HS-27A (cell line): ENCODE results near the gene ZC3H14.

Experiments used
- DNase-seq: peaks from one replicate; pipeline ENCODE4 v3.0.0-alpha.2; 2012; ENCODE audit warnings: low read depth, missing footprints

Gene ZC3H14

DNA sequence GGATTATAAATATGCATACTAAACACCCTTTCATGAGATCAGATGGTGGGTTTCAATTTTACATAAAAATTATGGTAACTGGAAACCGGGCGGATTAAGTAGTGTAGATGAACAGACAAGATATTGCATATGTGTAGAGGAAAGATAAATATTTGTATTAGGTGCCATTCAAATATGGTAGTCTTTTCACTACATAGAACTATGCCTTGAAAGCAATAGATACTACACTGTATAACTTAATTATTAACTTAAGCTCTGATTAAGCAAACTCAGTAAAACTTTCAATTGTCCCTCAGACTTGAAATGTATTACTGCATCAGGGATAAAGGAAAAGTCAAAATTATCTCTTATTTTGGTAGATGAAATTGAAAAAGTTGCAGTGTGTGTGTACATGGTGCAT lies 10.0 kb upstream of the ZC3H14 start:
- DNase-seq: no peak

DNA sequence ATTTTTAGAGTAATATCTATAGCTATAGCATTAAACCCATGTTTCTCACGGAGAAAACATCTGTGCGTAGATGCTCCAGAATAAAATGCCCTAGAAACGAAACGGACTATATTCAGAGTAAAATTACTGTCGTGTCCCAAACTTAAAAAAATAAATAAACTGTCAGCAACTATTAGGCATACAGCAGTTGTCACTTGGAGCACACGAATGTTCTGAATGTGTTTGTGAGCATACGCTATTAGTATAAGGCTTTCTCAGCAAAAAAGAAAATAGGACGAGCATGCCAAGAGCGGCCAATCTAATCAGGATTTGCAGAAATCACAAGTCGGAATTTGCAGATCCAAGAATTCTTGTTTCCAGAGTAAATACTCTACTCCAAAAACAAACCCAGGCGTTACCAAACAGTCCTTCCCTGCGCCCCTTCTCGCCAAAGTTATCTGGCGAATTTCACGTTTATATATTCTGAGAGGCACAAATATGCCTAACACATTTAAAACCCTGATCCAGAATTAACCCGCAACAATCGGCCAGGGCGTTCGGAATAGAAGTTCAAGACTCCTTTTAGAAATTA lies 8.9 kb upstream of the ZC3H14 start:
- DNase-seq: no peak

DNA sequence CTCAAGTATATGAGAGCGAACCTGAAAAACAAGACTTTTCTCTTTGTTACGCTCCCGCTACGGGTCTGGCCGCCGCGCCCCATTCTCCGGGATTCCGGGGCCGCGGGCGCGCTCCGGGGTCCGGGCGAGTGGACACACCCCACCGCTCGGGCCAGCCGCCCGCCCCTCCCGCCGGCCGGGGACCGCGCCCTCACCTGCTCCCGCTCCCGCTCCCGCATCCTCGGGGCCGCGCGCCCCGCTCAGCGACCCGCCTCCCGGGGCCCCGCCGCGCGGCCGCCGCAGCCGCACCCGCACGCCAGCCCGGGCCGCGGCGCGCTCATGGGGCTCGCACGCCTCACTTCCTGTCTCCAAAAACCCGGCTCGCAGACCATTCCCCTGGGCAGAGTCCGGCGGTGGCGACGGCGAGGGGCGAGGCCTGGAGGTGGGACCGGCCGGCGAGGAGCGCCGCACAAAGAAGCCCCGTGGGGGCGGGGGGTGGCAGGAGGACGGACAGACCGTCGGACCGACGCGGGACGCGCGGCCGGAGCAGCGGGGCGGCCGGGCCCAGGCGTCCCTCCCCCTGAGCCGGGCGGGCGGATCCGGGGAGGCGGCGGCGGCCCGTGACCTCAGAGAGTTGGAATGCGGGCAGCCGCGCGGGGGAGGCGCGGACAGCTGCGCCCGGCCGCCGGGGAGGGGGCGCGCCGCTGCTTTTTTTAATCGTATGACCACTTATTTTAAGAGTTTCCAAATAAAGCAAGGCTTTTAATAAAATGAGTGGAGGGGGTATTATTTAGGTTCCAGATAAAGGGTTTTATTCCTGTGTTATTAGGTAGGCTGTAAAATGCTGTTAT lies 8.2 kb upstream of the ZC3H14 start, which contains the start of gene PTPN21:
Gene PTPN21 (minus strand): TSS at position 551 of the 830 bp plus-strand sequence. CDS start 4,590 bp downstream, outside the sequence.
- DNase-seq: no peak

DNA sequence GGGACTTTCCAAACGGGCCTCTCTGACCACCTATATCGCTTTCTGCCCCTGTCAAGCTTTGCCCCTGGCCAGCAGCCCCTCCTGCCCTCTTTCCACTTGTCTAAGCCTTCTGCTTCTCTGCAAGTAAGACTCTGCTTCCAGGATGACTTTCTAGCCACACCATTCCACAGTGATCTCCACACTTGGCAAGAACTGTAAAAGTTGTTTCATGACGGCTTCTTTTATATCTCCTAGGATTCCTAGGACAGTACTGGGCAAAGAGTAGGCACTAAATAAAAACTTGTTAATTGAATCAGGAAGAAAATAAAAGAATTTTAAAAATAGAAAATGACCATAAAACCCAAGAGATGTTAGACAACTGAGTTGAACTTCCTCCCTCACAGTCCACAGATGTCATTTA lies 6.3 kb upstream of the ZC3H14 start:
- no peak for DNase-seq

DNA sequence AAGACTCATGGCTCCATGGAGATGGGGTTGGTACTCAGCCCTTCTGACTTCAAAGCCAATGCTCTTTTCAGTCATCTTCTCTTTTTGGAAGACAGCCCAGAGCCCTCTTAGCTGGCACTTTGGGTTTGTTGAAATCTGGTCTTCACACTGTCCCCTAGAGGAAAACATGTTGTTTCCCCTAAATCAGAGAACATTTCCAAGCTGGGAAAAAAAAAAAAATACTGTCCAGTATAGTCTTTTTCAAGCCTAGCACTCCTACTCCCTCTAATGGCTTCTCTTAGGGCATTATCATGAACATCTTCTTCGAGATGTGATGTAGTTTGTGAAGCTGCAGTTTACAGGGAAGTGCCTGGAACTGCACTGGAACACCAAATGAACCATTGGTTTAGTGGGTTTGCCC lies 3.0 kb upstream of the ZC3H14 start:
- DNase-seq: no peak

DNA sequence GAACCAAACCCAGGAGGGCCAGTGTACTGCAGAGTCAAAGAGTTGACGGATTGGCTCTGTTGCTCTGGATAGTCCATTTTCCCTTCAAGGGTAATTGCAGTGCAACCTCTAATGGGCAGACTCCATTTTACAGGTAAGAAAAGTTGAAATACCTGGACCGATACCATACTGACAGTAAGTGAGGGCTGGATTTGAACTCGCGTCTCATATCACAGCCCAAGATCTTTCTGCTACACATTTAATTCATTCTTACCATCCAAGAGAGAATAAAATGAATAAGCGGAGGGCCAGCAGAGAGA lies 356 bp upstream of the ZC3H14 start:
- no peak for DNase-seq

DNA sequence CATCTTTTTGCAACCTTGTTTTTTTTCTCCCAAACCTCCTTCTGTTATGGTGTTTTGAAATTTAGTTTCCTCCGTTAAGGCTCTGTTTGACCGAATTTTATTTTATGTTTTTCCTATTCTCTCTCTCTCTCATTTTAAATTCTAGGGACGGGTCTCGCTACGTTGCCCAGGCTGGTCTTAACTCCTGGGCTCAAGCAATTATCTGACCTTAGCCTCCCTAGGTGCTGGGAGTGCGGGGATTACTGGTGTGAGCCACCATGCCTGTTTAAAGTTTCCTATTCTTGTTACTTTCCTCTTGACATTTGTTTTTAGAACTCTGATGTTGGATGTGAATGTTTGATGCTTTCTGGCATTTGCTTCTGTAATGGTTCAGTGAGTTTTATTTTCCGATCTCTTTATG lies 1.0 kb downstream of the ZC3H14 start:
- DNase-seq: no peak

DNA sequence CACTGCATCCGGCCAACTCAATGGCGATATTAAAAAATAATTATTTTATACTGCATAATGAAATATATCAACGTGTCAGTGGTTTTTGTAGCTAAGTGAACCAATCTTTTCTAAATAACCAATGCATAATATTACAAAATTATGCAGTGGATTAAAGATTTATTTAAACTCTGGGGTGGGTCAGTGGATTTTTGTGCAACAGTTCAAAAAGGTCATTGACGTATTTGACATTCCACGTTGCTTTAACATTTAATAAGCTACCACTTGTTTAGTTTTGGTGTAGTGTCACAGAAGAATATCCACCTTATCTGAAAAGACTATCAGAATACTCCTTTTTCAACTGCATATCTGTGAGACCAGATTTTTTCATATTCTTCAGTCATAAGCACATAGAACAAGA lies 2.6 kb downstream of the ZC3H14 start:
- DNase-seq: no peak

DNA sequence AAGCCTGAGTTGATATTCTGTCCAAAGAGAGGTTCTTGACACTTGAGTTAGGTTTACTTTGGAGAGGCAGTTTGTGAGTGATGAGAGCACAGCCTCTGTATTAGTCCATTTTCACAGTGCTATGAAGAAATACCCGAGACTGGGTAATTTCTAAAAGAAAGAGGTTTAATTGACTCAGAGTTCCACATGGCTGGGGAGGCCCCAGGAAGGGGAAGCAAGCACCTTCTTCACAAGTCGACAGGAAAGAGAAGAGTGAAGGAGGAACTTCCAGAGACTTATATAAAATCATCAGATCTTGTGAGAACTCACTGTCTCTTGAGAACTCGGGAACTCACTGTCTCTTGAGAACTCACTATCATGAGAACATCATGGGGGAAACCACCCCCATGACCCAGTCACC lies 5.4 kb downstream of the ZC3H14 start:
- no peak for DNase-seq

DNA sequence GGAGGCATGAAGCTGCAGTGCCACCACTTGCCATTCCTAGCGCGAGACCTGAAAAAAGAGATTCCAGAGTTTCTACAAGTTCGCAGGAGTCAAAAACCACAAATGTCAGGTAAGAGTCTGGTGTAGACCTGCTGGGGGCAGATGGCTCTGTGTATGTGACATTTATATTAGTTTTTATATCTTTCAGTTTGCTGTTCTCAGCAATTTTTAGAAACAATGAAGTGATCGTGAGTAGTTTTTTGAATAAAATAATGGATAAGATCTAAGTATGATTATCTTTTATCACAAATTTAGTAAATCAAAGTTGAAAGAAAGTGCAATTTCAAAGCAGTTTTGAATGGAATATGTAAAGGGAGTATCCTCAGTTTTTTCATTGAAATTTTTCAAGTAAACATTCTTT lies 9.3 kb downstream of the ZC3H14 start:
- no peak for DNase-seq

DNA sequence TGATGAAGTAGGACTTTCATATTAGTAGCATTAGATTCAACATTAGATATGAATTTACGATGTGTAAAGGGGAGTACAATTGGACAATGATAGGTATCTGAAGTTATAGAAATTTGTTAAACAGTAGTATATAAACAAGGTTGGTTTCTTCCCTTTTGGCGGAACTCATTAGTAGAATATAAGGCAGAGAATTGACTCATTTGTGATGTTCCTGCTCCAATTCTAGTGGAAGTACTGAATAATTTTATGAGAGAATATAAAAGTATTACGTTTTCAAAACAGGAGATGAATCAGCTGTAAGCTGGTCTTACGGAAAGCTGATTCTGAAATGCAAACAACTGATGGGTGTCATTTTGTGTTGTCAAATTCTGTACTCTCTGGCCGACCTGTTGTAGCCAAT lies 13.4 kb downstream of the ZC3H14 start:
- no peak for DNase-seq

DNA sequence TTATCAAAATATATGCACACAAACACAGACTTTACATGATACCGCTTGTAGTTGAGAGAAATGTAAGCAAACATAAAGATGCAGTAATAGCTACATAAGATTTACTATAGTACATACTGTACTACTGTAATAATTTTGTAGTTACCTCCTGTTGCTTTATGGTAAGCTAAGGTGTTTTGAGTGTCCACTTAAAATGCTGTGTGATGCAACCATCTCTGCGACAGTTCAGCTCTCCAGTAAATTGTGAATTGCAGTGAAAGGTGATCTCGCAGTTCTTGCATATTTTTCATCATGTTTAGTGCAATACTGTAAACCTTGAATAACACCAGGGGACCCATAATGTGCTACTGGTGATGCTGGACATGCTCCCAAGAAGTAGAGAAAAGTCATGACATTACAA lies 21.6 kb downstream of the ZC3H14 start:
- DNase-seq: no peak

DNA sequence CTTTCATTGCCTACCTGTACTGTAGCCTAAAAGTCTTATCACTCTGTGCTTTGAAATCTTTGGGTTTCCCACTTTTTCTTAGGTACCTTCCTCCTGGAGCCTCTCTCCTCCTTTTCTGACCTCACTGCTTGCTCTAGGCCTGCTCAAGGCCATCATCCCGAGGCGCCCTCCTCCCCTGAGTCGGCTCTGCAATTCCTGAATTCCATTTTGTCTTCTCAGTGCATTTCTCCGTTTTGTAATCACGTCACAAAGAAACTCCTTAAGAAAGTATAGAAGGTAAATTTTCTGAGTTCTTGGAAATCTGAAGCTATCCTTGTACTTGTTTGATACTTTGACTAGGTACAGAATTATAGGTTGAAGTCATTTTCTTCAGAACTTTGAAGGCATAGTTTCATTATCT lies 25.2 kb downstream of the ZC3H14 start:
- DNase-seq: no peak

DNA sequence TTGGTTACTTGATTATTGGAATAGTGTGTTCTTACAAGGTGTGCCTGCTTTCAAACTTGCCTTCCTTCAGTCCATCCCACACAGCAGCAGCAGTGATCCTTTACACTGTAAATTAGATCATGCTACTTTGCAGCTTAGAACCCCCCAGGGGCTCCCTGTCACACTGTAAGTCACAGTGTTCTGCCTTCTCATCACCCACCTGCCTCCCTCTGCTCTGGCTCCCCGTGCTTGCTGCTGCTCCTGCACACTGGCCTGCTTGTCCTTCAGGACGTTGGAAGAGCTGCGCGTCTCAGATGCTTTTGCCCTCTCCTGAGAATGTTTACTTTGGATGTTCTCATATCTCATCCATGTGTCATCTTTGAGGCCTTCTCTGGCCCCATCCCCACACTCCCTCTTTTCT lies 27.3 kb downstream of the ZC3H14 start:
- DNase-seq: no peak

DNA sequence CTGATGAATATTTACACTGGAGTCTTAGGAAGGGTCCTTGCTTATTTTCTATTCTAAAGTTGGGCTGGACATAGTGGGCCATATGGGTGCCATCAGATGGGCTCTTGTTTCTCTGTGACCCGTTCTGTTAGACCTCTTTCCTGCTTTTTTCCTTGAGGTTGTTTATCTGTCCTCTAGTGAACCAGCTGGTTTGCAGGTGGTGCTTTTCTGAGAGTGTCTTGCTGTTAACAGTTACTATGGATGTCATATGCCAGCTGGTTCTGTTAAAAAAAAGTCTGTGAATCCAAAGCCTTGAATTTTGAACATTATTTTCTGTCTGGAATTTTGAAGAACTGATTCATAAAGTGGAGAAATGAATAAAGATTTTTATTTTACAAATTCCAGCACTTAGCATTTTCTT lies 29.2 kb downstream of the ZC3H14 start:
- DNase-seq: no peak

DNA sequence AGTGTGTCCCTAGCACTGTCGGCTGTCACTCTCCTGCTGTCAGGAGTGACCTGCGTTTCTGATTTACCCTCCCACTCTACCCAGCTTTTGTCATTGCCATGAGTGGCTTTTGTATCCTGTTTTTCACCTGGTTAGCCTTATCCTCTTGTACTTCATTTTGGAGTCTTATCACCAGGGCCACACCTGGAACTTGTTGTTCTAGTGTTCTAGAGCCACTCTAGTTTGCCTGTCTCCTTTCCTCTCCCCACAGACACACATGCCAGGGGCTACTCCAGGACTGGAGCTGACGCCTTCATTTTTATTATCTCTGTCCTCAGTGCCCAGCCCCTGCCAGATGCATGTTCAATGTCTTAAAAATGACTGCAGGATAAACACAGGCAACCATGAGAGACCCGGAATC lies 34.2 kb downstream of the ZC3H14 start:
- DNase-seq: no peak

DNA sequence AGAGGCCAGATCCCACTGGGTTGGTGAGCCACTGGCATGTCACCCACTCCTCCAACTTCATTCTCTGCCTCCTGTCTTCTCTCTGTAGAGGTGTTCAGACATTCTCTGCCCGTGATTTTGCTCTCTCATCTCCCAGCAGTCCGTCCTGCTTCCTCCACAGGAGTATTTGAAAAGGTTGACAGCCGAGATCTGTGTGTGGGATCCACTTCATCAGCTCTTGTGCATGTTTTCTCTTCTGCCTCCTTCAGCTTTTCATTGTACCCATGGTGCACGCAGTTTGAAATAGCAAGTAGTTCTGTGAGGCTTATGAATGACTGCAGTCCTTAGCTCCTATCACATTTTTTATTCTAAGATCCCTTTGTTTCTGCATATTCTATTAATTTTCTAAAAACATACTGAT lies 34.8 kb downstream of the ZC3H14 start:
- DNase-seq: no peak

DNA sequence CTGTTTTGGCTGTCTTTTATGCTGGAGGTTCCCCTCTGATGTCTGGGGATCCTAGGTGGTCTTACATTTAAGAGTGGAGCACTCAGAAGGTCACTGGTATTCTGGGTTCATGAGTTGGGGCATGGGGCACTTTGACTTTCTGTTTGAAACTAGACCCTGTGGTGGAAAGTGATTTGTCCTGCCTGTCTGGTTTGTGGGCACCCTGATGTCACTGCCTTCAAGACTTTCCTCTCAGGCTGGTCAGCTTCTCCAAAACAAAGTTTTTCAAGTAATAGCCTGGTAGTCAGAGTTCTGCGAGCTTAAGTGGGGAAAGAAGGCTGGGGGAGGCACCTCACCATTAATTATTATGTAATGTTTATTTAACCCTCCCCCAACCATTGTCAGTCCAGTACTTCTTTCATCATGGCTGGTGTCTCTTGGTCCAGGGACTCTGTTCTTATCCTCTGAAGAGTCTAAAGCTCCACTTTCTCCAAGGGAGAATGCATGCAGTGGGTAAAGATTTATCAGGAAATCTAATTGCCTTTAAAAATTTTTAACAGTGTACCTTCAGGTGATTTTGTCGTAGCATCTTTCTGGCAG lies 35.3 kb downstream of the ZC3H14 start:
- no peak for DNase-seq

DNA sequence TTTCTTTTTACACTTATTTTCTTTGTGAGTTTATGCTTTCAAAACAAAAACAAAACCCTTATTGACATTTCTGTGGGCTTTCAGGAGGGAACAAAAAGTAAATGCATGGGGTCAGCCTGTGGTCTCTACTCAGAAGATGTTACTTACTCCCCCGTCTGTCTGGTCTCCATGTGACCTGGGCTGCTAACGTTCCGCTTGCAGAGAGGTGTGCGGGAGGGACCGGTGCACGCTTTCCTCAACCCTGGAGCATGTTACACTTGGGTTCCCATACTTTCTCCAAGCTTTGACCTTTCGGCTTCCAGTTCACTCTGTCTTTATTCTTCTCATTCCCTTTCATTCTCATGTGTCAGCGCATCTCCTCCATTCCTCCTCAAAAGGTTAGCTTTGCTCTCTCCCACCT lies 36.5 kb downstream of the ZC3H14 start:
- no peak for DNase-seq

DNA sequence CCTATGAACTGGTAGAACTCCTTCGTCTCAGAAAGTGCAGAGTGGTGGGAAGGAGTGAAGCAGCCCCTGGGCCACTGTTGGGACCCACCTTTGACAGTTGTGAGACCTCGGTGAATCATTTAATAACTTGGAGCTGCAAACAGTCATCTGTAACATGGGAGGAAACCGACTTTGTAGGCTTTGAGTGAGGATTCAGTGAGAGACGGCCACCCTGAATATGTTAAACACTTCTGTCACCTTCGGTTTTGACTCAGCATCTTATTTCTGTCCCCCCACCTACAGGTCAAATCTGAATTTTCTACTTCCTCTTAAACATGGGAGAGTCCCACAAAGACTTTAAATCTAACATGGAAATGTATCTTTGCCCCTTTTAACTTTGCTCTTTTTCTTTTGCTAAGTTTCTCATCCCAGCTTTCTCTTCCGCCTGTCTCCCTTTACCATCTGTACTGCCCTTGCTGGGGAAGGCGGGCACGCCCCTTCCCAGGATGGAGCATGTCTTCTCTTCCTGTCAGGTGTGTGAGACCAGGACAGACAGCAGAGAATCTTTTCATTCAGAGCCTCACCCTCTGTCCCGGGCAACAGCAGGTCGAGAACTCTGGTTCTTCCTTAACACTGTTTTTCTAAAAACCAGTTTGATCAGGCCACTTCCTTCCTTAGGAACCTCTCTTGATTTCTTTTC lies 37.1 kb downstream of the ZC3H14 start:
- DNase-seq: no peak

DNA sequence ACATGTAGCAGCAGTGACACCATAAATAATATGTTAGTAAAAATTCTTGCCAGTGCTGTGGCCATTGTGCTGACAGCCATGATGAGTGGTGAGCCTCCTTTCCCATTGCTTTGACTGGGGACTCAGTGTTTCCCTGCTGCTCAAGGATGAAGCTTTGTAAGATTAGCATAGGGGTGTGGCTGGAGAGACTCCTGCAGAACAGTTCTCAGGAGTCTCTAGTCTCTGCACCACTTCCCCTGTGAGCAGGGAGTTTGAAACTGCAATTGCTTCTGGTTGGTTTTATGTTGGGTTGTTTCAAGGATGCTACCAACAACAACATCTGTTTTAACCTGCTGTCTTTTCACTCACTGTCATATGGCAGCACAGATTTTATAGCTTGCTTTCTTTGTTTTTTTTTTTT lies 41.4 kb downstream of the ZC3H14 start:
- DNase-seq: no peak

DNA sequence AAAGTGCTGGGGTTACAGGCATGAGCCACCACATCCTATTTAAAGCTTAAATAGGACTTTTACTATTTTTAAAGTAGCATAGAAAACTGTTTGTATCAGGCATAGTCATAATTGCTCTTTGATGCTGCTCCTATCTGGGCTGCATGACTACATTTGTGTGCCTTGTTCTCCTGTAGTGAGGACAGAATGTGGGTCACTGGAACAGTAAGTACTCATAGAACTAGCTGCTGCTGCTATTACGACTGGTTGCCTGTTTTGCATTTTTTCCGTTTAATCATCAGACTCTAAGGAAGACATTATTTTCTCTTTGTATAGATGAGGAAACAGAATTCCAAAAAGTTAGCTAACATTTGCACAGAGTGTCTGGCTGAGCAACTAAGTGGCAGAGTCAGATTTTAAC lies 42.8 kb downstream of the ZC3H14 start:
- no peak for DNase-seq

DNA sequence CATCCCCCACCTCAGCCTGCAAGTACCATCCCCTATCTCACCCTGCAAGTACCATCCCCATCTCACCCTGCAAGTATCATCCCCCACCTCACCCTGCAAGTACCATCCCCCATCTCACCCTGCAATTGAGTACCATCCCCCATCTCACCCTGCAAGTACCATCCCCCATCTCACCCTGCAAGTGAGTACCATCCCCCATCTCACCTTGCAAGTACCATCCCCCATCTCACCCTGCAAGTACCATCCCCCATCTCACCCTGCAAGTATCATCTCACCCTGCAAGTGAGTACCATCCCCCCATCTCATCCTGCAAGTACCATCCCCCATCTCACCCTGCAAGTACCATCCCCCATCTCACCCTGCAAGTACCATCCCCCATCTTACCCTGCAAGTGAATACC lies 45.0 kb downstream of the ZC3H14 start:
- DNase-seq: no peak
